GM13977 (cell line): ENCODE measurements around the gene CACHD1.

ENCODE experiments used
- DNase-seq: peaks from one replicate; pipeline ENCODE4 v3.0.0; 2012; ENCODE audit warnings: low spot score
- in situ Hi-C: fragments of 300-500 bp; cut with MboI; formaldehyde crosslinking; loops from one replicate; pipeline ENCODE4 v1.12.0; 2022; ENCODE audit warnings: low sequenced_read_pairs, low pct_unique_long_range_greater_than_20kb, mixed read lengths, inconsistent platforms; ENCODE audit not compliant: unreplicated experiment
- TF ChIP-seq, protein P1 (sequence below): IDR thresholded peaks from 2 replicates; pipeline ENCODE4 v1.5.1; 2012; ENCODE audit warnings: mild to moderate bottlenecking, control low read depth; ENCODE audit not compliant: insufficient read depth; ENCODE audit errors: extremely low read depth, missing control alignments

The CACHD1 gene

DNA sequence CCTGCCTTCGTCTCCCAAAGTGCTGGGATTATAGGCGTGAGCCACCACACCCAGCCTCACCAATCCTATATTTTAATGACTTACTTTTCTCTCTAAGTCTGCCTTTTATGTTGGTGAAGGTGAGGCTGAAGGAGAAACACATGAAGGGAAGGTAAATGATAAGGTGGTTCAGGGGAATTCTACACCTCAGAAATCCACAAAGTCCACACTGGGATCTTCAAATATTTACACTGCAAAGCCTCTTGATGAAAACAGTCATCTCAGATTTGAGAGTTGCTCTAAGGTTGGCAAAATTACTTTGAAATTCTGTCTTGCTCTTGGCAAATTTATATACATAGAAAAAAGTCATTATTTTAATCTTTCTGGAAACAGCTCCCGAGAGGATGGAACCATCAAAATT is 42.0 kb upstream of the CACHD1 start:
- TF ChIP-seq, protein P1, sequence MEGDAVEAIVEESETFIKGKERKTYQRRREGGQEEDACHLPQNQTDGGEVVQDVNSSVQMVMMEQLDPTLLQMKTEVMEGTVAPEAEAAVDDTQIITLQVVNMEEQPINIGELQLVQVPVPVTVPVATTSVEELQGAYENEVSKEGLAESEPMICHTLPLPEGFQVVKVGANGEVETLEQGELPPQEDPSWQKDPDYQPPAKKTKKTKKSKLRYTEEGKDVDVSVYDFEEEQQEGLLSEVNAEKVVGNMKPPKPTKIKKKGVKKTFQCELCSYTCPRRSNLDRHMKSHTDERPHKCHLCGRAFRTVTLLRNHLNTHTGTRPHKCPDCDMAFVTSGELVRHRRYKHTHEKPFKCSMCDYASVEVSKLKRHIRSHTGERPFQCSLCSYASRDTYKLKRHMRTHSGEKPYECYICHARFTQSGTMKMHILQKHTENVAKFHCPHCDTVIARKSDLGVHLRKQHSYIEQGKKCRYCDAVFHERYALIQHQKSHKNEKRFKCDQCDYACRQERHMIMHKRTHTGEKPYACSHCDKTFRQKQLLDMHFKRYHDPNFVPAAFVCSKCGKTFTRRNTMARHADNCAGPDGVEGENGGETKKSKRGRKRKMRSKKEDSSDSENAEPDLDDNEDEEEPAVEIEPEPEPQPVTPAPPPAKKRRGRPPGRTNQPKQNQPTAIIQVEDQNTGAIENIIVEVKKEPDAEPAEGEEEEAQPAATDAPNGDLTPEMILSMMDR: no peak
- no peak for DNase-seq
- in situ Hi-C loops: no loop called here

DNA sequence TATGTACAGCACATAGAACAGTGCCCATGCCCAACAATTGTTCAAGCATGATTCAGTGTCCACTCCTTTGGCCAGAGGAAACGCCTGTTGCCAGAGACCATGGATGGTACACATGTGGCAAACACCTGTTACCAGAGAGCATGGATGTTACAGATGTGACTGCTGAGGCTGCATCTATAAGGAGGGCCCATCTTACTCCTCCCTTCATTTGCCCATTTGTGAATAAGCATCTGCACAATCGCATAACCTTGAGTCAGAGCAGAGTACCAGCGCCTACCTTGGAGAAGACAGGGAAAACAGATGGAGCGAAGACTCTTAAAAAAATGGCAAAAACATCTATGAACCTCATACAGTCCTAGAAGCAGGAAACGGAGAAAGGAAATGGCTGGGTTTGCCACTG is 36.6 kb upstream of the CACHD1 start:
- TF ChIP-seq, protein P1: no peak
- in situ Hi-C loops: no loop called here
- no peak for DNase-seq

DNA sequence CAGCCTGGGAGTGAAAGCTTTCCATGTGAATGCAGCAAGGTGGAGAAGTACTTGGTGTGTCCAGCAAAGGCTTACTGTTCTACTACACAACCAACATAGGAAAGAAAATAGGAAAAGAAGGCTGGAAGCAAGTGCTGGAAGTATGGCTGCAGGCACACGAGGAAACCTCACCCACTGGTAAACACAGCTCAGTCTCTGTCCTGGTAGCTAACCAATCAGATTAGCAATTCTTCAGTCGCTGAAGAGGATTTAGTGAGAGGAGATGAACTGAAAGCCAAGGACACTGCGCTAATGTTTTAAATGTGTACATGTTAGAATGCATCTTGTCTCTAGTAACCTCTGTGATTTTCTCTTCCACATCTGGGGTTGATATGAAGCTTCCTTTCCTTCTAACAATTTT is 36.2 kb upstream of the CACHD1 start:
- TF ChIP-seq, protein P1: no peak
- in situ Hi-C loops: no loop called here
- DNase-seq: no peak

DNA sequence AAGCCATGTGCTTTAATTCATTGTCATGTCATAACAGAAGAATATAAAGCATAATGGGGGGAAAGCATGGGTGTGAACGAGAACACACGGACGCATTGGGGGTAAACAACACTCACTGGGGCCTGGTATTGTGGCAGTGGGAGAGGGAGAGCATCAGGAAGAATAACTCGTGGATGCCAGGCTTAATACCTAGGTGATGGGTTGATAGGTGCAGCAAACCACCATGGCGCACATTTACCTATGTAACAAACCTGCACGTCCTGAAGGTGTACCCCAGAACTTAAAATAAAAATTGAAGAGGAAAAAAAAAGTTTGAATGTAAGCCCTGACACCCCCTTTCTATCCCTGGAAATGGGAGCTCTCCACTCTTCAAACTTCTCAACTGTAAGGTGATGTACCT is 34.9 kb upstream of the CACHD1 start:
- no peak for DNase-seq
- TF ChIP-seq, protein P1: no peak
- in situ Hi-C loops: no loop called here

DNA sequence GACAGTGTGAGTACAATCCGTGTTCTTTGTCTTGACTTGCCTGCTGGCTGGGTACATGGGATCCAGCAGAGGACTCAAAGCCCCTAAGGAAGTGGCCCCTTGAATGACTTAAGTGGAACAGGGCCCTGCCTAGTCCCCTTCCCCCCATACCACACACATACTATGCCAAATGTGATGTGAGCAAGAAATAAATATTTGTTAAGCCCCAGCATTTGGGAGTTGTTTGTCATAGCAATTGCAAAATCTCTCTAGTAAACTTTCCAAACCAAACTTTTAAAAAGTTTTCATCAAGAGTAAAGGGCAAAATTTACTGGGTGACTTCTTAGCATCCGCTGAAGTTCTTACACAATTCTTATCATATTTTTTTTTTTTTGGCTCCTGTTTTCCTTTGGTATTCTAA is 32.5 kb upstream of the CACHD1 start:
- no peak for DNase-seq
- in situ Hi-C loops: no loop called here
- TF ChIP-seq, protein P1: no peak

DNA sequence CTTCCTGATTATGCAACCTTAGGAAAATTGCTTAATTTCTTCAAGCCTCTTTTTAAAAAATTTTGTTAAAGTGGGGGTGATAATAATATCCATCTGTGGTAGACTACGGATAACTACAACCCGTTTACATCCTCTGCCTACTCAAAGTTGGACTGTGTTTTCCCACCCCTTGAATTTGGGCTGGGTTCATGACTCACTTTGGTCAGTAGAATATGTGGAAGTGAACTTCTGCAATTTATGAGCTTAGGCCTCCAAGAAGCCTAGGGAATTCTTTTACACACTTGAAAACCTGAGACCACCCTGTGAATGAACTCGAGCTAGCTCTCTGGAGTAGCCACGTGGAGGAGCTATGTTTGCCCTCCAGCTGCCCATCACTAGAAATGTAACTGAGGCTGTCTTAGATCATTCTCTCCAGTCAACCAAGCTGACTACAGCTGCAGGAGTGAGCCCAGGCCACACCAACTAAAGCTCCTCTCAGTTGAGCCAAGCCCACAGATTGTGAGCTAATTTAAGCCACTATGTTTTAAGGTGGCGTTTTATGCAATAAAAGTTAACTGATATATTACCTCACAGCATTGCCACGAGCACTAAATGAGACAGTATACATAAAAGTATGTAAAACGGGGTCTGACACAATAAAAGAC is 29.6 kb upstream of the CACHD1 start:
- DNase-seq: no peak
- TF ChIP-seq, protein P1: no peak
- in situ Hi-C loops: no loop called here

DNA sequence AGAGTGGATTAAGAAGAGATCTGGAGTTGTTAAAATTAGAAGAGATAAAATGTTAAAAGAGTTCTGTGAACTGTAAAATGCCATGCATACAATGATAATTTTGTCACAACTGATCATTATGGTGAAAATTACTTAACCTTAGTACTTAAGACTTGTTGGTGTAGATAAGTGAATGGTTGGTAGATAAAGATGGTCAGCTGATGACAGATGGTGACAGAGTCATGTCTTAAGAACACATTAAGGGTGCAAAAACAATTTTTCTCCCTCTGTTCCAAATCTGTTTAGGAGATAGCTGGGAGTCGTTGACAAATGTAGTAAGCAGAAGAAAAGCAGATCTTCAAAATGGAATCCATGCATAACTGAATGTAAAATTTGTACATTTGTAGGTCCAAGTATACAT is 18.5 kb upstream of the CACHD1 start:
- no peak for DNase-seq
- TF ChIP-seq, protein P1: no peak
- in situ Hi-C loops: no loop called here
